ENCODE data around the gene NIT1. TPM values are rescaled to one million over a fixed set of nuclear protein-coding genes. Genes with fewer than 3 reads are reported as not detected.

NIT1 gene
- total RNA-seq, 1 experiment from 2014 or later, result 65.9 TPM

DNA sequence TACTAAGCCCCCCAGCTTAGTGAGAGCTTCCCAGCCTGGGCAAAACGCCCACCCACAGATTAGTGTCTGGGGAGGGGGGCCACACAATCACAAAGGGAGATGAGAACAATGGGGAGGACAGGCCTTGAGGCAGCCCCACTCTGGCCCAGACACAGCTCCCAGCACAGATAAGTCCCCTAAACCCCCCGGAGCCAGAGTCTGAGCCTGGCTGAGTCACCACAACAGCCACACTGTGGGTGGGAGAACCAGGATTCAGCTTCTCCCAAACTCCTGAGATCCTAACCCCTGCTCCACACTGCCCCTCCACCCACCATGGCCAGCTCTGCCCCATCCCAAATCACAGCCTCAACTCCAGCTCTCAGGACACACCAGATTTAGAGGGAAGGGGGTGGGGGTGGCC lies 32.7 kb upstream of the NIT1 start:
- H3K36me3 ChIP-seq (ENCODE audit: control insufficient read depth in 1 of 2, insufficient read depth in 2 of 2, low read length in 2 of 2), result no peaks in the 10 kb centered on the region
- no peak overlapping the region for H3K27ac ChIP-seq (ENCODE audit: low read depth, low read length)
- DNase-seq (ENCODE audit: low read depth, low spot score) (no peak), ATAC-seq (no peak)
- peak overlapping the region; percentile 73 for H3K4me2 ChIP-seq (ENCODE audit: low read length)
- ChIA-PET CTCF (interaction anchor here (1.2 to 2.4 kb wide), 3 partner anchors 12 to 14 kb away, joined by 3 to 9 read pairs (median 5); partner anchors contain the start of gene KLHDC9), POLR2A (interaction anchor here (0.9 to 1.4 kb wide), 2 partner anchors 33 to 46 kb away, joined by 3 to 4 read pairs; partner anchors contain the start of genes NIT1, PFDN2 and TSTD1), RAD21 (ENCODE audit: low non-redundant PET in 1 of 2, low total read pairs in 2 of 2, uncharacterized antibody in 2 of 2, unreplicated experiment in 2 of 2) (no interaction called here)
- no peaks in the 10 kb centered on the region for H3K27me3 ChIP-seq (ENCODE audit: insufficient read depth, low read length)
- no peak overlapping the region for H2AFZ ChIP-seq (ENCODE audit: low read depth, low read length, poor library complexity, severe bottlenecking)
- H3K79me2 ChIP-seq (ENCODE audit: insufficient read depth, low read length), result no peaks in the 10 kb centered on the region
- BruUV-seq (replicated peaks), result no TSS peak
- TF ChIP-seq CEBPB (IDR thresholded peaks at IDR 0.05; ENCODE audit: low read depth) (no peak), SP1 (IDR thresholded peaks at IDR 0.05; ENCODE audit: low read depth) (no peak), SIN3A (IDR thresholded peaks at IDR 0.05; ENCODE audit: low read depth) (no peak), RAD21 (IDR thresholded peaks at IDR 0.05; ENCODE audit: low read depth) (no peak), FOSL1 (IDR thresholded peaks at IDR 0.05; ENCODE audit: low read depth) (no peak), EZH2phosphoT487 (IDR thresholded peaks at IDR 0.05; ENCODE audit: borderline replicate concordance) (no peak), POLR2AphosphoS5 (IDR thresholded peaks at IDR 0.05; ENCODE audit: low read depth, low read length) (no peak)
- TF ChIP-seq, protein P1, sequence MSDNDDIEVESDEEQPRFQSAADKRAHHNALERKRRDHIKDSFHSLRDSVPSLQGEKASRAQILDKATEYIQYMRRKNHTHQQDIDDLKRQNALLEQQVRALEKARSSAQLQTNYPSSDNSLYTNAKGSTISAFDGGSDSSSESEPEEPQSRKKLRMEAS (IDR thresholded peaks at IDR 0.05), result no peak
- TF ChIP-seq, protein P2, sequence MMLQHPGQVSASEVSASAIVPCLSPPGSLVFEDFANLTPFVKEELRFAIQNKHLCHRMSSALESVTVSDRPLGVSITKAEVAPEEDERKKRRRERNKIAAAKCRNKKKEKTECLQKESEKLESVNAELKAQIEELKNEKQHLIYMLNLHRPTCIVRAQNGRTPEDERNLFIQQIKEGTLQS (IDR thresholded peaks at IDR 0.05), result no peak
- H3K9ac ChIP-seq (ENCODE audit: low read length), result no peak overlapping the region
- H3K4me1 ChIP-seq (ENCODE audit: control insufficient read depth in 1 of 2, insufficient read depth in 2 of 2, low read length in 2 of 2), result peaks cover 38 to 93% of the 10 kb centered on the region in 2 experiments
- H4K20me1 ChIP-seq (ENCODE audit: insufficient read depth), result no peaks in the 10 kb centered on the region
- H3K9me2 ChIP-seq (ENCODE audit: insufficient read depth), result no peaks in the 10 kb centered on the region
- intact Hi-C loops (cut with micrococcal nuclease), result no loop called here
- no peaks in the 10 kb centered on the region for H3K9me3 ChIP-seq (ENCODE audit: control insufficient read depth in 1 of 2, insufficient read depth in 1 of 2, low read depth in 1 of 2, low read length in 2 of 2)
- H3K4me3 ChIP-seq (replicated peaks in 1 of 2; ENCODE audit: low read depth in 1 of 2, low read length in 2 of 2), result no peak overlapping the region

DNA sequence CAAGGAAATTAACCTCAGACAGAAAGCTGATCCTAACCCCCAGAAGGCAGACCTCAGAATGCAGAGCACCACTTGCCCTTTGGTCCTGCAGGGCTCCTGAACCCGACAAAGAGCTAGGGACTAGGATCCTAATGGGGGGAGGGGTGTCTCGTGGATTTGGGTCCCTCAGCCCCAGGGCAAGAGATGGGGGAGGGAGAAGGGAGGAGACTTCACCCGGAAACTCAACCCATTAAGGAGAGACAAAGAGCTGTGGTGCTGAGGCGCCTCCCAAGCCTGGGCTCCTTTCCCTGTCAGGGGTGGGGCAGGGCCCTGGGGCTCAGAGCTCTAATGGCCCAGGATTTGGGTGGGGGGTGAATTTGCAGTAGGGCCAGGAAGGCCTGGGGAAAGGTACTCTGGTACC lies 31.4 kb upstream of the NIT1 start:
- H3K4me2 ChIP-seq (ENCODE audit: low read length), result peak overlapping the region; percentile 22
- no peaks in the 10 kb centered on the region for H3K27me3 ChIP-seq (ENCODE audit: insufficient read depth, low read length)
- no peak overlapping the region for H3K27ac ChIP-seq (ENCODE audit: low read depth, low read length)
- CTCF ChIA-PET, result no interaction called here
- H3K9ac ChIP-seq (ENCODE audit: low read length), result no peak overlapping the region
- no peak overlapping the region for H3K4me3 ChIP-seq (replicated peaks in 1 of 2; ENCODE audit: low read depth in 1 of 2, low read length in 2 of 2)
- intact Hi-C loops (cut with micrococcal nuclease), result no loop called here
- H3K79me2 ChIP-seq (ENCODE audit: insufficient read depth, low read length), result no peaks in the 10 kb centered on the region
- no TSS peak for BruUV-seq (replicated peaks)
- no peak for ATAC-seq
- POLR2A ChIA-PET, result no interaction called here
- H2AFZ ChIP-seq (ENCODE audit: low read depth, low read length, poor library complexity, severe bottlenecking), result no peak overlapping the region
- H3K36me3 ChIP-seq (ENCODE audit: control insufficient read depth in 1 of 2, insufficient read depth in 2 of 2, low read length in 2 of 2), result no peaks in the 10 kb centered on the region
- H3K9me2 ChIP-seq (ENCODE audit: insufficient read depth), result no peaks in the 10 kb centered on the region
- RAD21 ChIA-PET (ENCODE audit: low non-redundant PET in 1 of 2, low total read pairs in 2 of 2, uncharacterized antibody in 2 of 2, unreplicated experiment in 2 of 2), result no interaction called here
- H3K9me3 ChIP-seq (ENCODE audit: control insufficient read depth in 1 of 2, insufficient read depth in 1 of 2, low read depth in 1 of 2, low read length in 2 of 2), result no peaks in the 10 kb centered on the region
- H3K4me1 ChIP-seq (ENCODE audit: control insufficient read depth in 1 of 2, insufficient read depth in 2 of 2, low read length in 2 of 2), result peaks cover 35 to 85% of the 10 kb centered on the region in 2 experiments
- no peaks in the 10 kb centered on the region for H4K20me1 ChIP-seq (ENCODE audit: insufficient read depth)
- DNase-seq (ENCODE audit: low read depth, low spot score), result no peak
- TF ChIP-seq, protein P3, sequence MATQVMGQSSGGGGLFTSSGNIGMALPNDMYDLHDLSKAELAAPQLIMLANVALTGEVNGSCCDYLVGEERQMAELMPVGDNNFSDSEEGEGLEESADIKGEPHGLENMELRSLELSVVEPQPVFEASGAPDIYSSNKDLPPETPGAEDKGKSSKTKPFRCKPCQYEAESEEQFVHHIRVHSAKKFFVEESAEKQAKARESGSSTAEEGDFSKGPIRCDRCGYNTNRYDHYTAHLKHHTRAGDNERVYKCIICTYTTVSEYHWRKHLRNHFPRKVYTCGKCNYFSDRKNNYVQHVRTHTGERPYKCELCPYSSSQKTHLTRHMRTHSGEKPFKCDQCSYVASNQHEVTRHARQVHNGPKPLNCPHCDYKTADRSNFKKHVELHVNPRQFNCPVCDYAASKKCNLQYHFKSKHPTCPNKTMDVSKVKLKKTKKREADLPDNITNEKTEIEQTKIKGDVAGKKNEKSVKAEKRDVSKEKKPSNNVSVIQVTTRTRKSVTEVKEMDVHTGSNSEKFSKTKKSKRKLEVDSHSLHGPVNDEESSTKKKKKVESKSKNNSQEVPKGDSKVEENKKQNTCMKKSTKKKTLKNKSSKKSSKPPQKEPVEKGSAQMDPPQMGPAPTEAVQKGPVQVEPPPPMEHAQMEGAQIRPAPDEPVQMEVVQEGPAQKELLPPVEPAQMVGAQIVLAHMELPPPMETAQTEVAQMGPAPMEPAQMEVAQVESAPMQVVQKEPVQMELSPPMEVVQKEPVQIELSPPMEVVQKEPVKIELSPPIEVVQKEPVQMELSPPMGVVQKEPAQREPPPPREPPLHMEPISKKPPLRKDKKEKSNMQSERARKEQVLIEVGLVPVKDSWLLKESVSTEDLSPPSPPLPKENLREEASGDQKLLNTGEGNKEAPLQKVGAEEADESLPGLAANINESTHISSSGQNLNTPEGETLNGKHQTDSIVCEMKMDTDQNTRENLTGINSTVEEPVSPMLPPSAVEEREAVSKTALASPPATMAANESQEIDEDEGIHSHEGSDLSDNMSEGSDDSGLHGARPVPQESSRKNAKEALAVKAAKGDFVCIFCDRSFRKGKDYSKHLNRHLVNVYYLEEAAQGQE (IDR thresholded peaks at IDR 0.05; ENCODE audit: low read depth), result no peak
- no peak for TF ChIP-seq CEBPB (IDR thresholded peaks at IDR 0.05; ENCODE audit: low read depth)
- TF ChIP-seq EZH2 (IDR thresholded peaks at IDR 0.05), result no peak
- no peak for TF ChIP-seq POLR2AphosphoS5 (IDR thresholded peaks at IDR 0.05; ENCODE audit: low read depth, low read length)
- no peak for TF ChIP-seq POLR2A (IDR thresholded peaks at IDR 0.05; ENCODE audit: borderline replicate concordance, extremely low read depth, insufficient read depth, insufficient read length)
- no peak for TF ChIP-seq CBX3 (IDR thresholded peaks at IDR 0.05; ENCODE audit: low read depth)
- TF ChIP-seq SP1 (IDR thresholded peaks at IDR 0.05; ENCODE audit: low read depth), result no peak
- no peak for TF ChIP-seq ZFX (IDR thresholded peaks at IDR 0.05)
- TF ChIP-seq, protein P1 (IDR thresholded peaks at IDR 0.05), result no peak
- TF ChIP-seq, protein P4, sequence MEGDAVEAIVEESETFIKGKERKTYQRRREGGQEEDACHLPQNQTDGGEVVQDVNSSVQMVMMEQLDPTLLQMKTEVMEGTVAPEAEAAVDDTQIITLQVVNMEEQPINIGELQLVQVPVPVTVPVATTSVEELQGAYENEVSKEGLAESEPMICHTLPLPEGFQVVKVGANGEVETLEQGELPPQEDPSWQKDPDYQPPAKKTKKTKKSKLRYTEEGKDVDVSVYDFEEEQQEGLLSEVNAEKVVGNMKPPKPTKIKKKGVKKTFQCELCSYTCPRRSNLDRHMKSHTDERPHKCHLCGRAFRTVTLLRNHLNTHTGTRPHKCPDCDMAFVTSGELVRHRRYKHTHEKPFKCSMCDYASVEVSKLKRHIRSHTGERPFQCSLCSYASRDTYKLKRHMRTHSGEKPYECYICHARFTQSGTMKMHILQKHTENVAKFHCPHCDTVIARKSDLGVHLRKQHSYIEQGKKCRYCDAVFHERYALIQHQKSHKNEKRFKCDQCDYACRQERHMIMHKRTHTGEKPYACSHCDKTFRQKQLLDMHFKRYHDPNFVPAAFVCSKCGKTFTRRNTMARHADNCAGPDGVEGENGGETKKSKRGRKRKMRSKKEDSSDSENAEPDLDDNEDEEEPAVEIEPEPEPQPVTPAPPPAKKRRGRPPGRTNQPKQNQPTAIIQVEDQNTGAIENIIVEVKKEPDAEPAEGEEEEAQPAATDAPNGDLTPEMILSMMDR (IDR thresholded peaks at IDR 0.05 in 2 of 3, conservative IDR thresholded peaks at IDR 0.05 in 1 of 3; ENCODE audit: borderline replicate concordance in 1 of 3, insufficient read depth in 1 of 3, low read depth in 2 of 3, low read length in 2 of 3), result no peak
- TF ChIP-seq FOSL1 (IDR thresholded peaks at IDR 0.05; ENCODE audit: low read depth), result no peak
- no peak for TF ChIP-seq EZH2phosphoT487 (IDR thresholded peaks at IDR 0.05; ENCODE audit: borderline replicate concordance)

All from HCT116 (cell line).